OCI-LY1 (cell line): ENCODE results near the gene PEF1.

ENCODE experiments used
- H2AFZ ChIP-seq: fragments of 200-600 bp; sonication (generic), shearing (Covaris generic); 2 replicates; pipeline ENCODE4 v1.6.0; 2014; ENCODE audit warnings: antibody characterized with exemption, mild to moderate bottlenecking, low read length
- H3F3A ChIP-seq: fragments of 200-600 bp; sonication (generic), shearing (Covaris generic); 2 replicates; pipeline ENCODE4 v1.6.0; 2014; ENCODE audit warnings: mild to moderate bottlenecking, antibody characterized with exemption, low read length, moderate library complexity; ENCODE audit not compliant: insufficient read depth
- H3K27ac ChIP-seq: fragments of 200-600 bp; sonication (generic); 2 replicates; pipeline ENCODE4 v1.5.1; 2014; ENCODE audit warnings: low read length, mixed run types, mild to moderate bottlenecking, low read depth; ENCODE audit not compliant: poor library complexity, severe bottlenecking
- H3K27me3 ChIP-seq: fragments of 200-600 bp; sonication (generic); 2 replicates; pipeline ENCODE4 v1.6.0; 2014; ENCODE audit warnings: antibody characterized with exemption, mild to moderate bottlenecking, low read length, moderate library complexity; ENCODE audit not compliant: insufficient read depth
- H3K36me3 ChIP-seq: fragments of 200-600 bp; sonication (generic); 2 replicates; pipeline ENCODE4 v1.6.1; 2014; ENCODE audit warnings: mild to moderate bottlenecking, antibody characterized with exemption, low read length, moderate library complexity, mixed read lengths; ENCODE audit not compliant: insufficient read depth
- H3K4me1 ChIP-seq: fragments of 200-600 bp; sonication (generic); 2 replicates; pipeline ENCODE4 v1.5.1; 2014; ENCODE audit warnings: mild to moderate bottlenecking, low read length, moderate library complexity; ENCODE audit not compliant: insufficient read depth, severe bottlenecking
- H3K4me2 ChIP-seq: fragments of 200-600 bp; sonication (generic), shearing (Covaris generic); 2 replicates; pipeline ENCODE4 v1.6.1; 2014; ENCODE audit warnings: low read length
- H3K4me3 ChIP-seq: fragments of 200-600 bp; sonication (generic); 2 replicates; pipeline ENCODE4 v1.5.1; 2014; ENCODE audit warnings: low read length, low read depth, mild to moderate bottlenecking, mixed read lengths; ENCODE audit not compliant: poor library complexity, severe bottlenecking
- H3K79me2 ChIP-seq: fragments of 200-600 bp; shearing (Covaris generic); 2 replicates; pipeline ENCODE4 v1.6.1; 2016; ENCODE audit warnings: mixed run types, low read length, mixed read lengths; ENCODE audit not compliant: insufficient read depth
- H3K9ac ChIP-seq: fragments of 200-600 bp; sonication (generic), shearing (Covaris generic); 2 replicates; pipeline ENCODE4 v1.6.1; 2014; ENCODE audit warnings: mild to moderate bottlenecking, low read length, mixed read lengths
- H3K9me2 ChIP-seq: fragments of 200-600 bp; sonication (generic), shearing (Covaris generic); 2 replicates; pipeline ENCODE4 v1.6.1; 2014; ENCODE audit warnings: low read depth, mild to moderate bottlenecking, low read length, mixed read lengths
- H3K9me3 ChIP-seq: fragments of 200-600 bp; shearing (Covaris generic); 2 replicates; pipeline ENCODE4 v1.6.1; 2014; ENCODE audit warnings: low read length, mixed read lengths
- H4K20me1 ChIP-seq: fragments of 200-600 bp; sonication (generic), shearing (Covaris generic); 2 replicates; pipeline ENCODE4 v1.6.0; 2016; ENCODE audit warnings: mild to moderate bottlenecking, low read length; ENCODE audit not compliant: insufficient read depth
- CTCF ChIP-seq: fragments of 200-600 bp; sonication (generic), shearing (Covaris generic); IDR thresholded peaks from 2 replicates; pipeline ENCODE4 v1.5.1; 2017; ENCODE audit warnings: mild to moderate bottlenecking, antibody characterized with exemption, low read length, moderate library complexity, mixed read lengths
- EZH2 ChIP-seq: fragments of 200-600 bp; sonication (generic), shearing (Covaris generic); IDR thresholded peaks from 2 replicates; pipeline ENCODE4 v1.8.0; 2017; ENCODE audit warnings: borderline replicate concordance, mixed run types, mild to moderate bottlenecking, antibody characterized with exemption, low read length, moderate library complexity, mixed read lengths

The PEF1 gene

GRCh38 chr1:31664528-31664927, 19.9 kb upstream of the PEF1 start:
- Histone ChIP-seq H3K9ac (no peak overlapping the region), H3K36me3 (no peaks in the 10 kb centered on the region), H2AFZ (no peak overlapping the region), H3K27ac (no peak overlapping the region), H3K4me2 (no peak overlapping the region), H3F3A (no peaks in the 10 kb centered on the region), H4K20me1 (no peaks in the 10 kb centered on the region), H3K27me3 (0 out of 2 replicates have a peak, but pooled peaks cover 9% of the 10 kb centered on the region), H3K4me3 (no peak overlapping the region), H3K9me2 (no peaks in the 10 kb centered on the region), H3K4me1 (no peaks in the 10 kb centered on the region), H3K9me3 (no peaks in the 10 kb centered on the region), H3K79me2 (no peaks in the 10 kb centered on the region)
- TF ChIP-seq EZH2 (no peak), CTCF (no peak)

- Histone ChIP-seq H3K4me1 (no peaks in the 10 kb centered on the region), H3K36me3 (no peaks in the 10 kb centered on the region), H2AFZ (no peak overlapping the region), H4K20me1 (no peaks in the 10 kb centered on the region), H3K9me2 (no peaks in the 10 kb centered on the region), H3K79me2 (no peaks in the 10 kb centered on the region), H3K4me3 (no peak overlapping the region), H3F3A (no peaks in the 10 kb centered on the region), H3K27ac (no peak overlapping the region), H3K4me2 (no peak overlapping the region), H3K9me3 (no peaks in the 10 kb centered on the region), H3K9ac (no peak overlapping the region), H3K27me3 (0 out of 2 replicates have a peak, but pooled peaks cover 9% of the 10 kb centered on the region)
- TF ChIP-seq EZH2, result no peak
- TF ChIP-seq CTCF, result peak; percentile 91
Measured at GRCh38 chr1:31663622-31664452, 19.2 kb upstream of the PEF1 start.

GRCh38 chr1:31662463-31662862, 17.8 kb upstream of the PEF1 start:
- Histone ChIP-seq H3F3A (no peaks in the 10 kb centered on the region), H3K9me3 (no peaks in the 10 kb centered on the region), H3K27ac (no peak overlapping the region), H3K4me2 (no peak overlapping the region), H3K9ac (no peak overlapping the region), H3K79me2 (no peaks in the 10 kb centered on the region), H3K27me3 (0 out of 2 replicates have a peak, but pooled peaks cover 9% of the 10 kb centered on the region), H2AFZ (no peak overlapping the region), H3K36me3 (no peaks in the 10 kb centered on the region), H3K9me2 (no peaks in the 10 kb centered on the region), H4K20me1 (no peaks in the 10 kb centered on the region), H3K4me1 (no peaks in the 10 kb centered on the region), H3K4me3 (no peak overlapping the region)
- TF ChIP-seq EZH2 (no peak), CTCF (no peak)
